Measurements from ENCODE around the gene BRD1.

Gene BRD1

DNA sequence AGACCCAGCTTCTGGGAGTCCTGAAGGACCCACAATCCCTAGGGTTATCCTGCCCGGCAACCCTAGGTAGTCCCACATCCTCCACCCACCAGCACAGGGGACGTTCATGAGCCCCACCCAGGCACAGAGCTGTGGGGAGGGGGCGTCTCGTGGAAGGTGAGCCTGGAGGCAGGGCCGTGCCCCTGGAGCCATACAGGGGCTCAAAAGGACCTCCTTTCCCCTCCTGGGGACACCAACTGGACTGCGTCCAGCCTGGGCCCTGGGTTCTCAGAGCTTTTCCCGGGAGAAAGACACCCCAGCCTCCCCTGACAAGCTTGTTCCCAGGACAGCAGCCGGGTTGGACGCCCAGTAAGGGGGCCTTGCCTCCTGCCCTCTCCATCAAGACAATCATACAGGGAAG lies 78.4 kb downstream of the BRD1 start:
- DNase-seq: no peak

DNA sequence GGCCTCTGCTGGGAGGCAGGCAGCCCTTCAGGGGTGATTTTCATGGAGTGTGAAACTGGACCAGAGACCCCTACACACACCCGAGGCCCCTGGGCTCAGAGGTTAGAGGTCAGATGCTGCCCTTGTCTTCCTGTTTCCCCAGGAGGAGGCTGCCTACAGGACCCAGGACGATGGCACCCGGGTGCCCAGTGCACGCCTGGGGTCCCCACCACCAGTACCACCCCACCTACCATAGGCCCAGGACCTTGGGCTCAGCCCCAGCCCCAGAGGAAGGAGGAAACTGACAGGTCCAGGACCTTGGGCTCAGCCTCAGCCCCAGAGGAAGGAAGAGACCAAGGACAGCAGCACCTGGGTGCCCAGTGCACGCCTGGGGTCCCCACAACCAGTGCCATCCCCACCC lies 79.2 kb downstream of the BRD1 start:
- no peak for DNase-seq

- DNase-seq: no peak
Observed at GRCh38 chr22:49747716-49748115, 80.0 kb downstream of the BRD1 start.

DNA sequence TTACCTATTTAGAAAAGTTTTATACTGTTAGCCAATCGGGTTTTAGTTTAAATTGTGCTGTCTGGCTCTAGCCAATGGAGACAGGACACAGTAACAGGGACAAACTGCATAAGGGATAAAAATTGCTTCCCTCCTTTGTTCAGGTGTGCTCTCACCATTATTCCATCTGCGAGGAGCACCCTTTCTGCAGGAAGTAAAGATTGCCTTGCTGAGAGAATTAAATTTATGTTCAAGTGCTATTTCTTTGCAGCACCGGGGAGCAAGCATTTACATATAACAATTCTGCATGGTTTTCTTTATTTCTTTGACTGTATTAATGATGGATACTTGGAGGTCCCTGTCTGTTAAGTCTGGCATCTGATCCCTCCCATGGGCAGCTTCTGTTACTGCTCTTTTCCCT lies 80.5 kb downstream of the BRD1 start:
- no peak for DNase-seq

- no peak for DNase-seq
Observed at GRCh38 chr22:49746065-49746464, 81.6 kb downstream of the BRD1 start.

DNA sequence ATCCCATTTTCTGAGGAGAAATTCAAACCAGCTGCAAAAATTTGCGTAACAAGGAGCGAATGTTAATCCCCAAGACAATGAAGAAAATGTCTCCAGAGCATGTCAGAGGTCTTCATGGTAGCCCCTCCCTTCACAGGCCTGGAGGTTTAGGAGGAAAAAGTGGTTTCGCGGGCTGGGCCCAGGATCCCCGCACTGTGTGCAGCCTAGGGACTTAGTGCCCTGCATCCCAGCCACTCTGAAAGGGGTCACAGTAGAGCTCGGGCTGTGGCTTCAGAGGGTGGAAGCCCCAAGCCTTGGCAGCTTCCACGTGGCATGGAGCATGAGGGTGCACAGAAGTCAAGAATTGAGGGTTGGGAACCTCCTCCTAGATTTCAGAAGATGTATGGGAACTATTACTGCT lies 87.4 kb downstream of the BRD1 start:
- no peak for DNase-seq

GRCh38 chr22:49739138-49739537 lies 88.5 kb downstream of the BRD1 start:
- no peak for DNase-seq

GRCh38 chr22:49738566-49738965 lies 89.1 kb downstream of the BRD1 start:
- no peak for DNase-seq

DNA sequence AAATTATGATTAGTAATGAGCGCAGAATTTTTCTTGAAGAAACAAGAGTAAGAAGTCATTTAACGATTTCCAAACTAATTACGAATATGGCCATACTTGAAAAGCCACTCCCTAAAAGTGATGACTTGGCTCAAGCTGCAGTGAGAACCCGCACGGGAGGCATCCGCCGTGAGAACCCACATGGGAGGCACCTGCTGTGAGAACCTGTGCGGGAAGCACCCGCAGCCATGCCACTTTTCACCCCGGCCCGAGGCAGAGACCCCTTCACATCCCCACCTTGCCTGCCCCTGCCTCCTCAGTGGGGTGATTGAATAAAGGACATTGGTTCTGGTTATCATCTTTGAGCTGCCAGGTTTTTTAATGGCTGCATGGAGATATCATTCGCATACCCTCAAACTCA lies 89.7 kb downstream of the BRD1 start:
- no peak for DNase-seq

DNA sequence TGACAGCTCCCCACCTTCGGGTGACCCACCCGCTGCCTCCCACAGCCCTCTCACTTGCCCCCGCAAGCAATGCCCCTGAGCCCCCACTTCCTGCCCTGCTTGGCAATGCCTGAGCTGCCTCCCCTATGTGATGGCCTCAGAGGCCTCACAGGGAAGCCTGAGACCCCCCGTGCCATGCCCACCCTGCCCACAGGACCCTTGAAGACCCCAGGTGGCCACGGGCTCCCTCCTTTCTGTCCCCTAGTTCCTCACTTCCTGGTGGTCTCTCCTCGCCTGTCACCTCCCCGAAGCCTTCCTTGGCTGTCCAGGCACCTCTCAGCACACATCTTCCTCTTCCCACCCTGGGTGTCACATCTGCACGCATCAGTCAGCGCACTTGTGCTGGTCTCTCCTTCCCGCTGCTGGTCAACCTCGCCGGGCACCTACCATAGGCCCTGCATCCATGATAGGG lies 90.5 kb downstream of the BRD1 start:
- no peak for DNase-seq

- no peak for DNase-seq
Observed at GRCh38 chr22:49736538-49736937, 91.1 kb downstream of the BRD1 start.

DNA sequence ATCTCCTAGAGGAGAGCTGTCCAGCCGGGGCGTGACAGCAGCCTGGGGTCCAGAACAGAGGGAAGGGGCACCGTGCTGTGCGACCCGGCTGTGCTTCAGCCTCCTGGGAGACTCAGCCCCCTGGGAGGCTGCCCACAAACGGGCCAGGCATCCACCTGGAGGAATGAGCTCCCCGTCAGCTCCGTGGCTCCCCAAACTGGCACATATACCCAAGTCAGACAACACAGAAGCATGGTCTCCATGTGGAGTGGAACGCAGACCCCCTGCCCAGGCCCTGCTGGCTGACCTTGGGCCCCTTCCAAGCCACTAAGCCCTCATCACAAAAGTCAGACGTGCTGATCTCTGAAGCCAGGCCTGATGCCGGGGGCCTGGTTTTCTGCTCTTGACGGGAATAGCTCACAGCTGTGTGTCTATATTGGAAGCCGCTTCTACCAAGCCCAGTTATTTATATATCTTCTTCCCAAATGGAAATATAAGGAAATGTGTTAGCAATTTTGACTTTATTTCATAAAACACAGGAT lies 91.7 kb downstream of the BRD1 start:
- no peak for DNase-seq

- no peak for DNase-seq
Observed at GRCh38 chr22:49735411-49735900, 92.2 kb downstream of the BRD1 start.

DNA sequence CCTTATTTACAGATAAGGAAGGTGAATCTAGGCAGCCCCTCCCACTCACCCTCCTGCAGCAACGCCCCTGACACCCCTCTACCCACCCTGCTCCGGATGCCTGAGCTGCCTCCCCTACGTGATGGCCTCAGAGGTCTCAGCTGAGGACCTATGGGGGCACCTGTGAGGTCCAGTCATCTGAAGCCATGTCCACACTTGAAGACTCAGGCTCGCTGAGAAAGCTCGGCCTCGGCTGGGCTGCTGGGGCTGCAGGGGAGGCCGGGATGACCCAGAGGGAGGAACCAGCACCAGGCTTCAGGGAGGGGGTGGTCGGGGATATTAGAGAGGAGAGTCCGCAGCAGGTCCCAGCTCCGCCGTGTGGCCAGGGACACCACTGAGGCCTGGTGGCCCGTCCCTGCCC lies 92.8 kb downstream of the BRD1 start:
- no peak for DNase-seq

- no peak for DNase-seq
Observed at GRCh38 chr22:49734390-49734789, 93.3 kb downstream of the BRD1 start.

- DNase-seq: no peak
Observed at GRCh38 chr22:49733631-49734030, 94.0 kb downstream of the BRD1 start.

DNA sequence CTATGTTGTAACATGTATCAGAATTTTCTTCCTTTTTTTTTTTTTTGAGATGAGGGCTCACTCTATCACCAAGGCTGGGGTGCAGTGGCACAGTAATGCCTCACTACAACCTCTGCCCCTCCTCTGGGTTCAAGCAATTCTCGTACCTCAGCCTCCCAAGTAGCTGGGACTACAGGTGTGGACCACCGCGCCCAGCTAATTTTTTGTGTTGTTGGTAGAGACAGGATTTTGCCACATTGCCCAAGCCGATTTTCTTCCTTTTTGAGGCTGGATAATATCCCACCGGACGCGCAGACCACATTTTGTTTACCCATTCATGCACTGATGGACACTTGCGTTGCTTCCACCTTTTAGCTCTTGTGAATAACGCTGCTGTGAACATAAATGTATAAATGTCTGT lies 97.0 kb downstream of the BRD1 start:
- no peak for DNase-seq

DNA sequence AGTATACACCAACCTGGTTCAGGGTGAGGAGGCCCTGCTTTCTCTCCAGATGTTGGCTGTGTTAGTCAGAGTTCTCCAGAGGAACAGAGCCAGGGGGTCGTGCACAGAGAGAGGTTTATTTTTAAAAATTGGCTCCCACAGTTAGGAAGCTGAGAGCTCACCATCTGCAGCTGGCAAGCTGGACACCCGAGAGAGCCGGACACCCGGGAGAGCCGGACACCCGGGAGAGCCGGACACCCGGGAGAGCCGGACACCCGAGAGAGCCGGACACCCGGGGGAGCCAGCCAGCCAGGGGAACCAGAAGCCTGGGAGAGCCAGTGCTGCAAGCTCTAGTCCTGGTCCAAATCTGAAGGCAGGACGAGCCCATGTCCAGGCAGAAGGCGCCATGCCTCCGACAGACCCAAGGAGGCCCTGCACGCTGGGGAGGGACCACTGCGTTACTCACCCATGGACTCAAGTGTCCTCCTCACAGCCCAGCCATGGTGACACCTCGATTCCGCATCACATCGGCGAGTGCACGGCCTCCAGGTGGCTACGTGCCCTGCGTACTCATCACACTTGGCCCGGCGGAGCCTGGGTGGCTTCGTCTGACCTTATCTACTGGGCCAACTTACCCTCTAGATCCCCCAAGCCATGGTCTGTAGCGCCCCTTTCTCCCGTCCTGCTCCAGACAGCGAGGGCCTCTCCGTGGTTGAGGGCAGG lies 99.0 kb downstream of the BRD1 start:
- DNase-seq: no peak

- DNase-seq: no peak
Observed at GRCh38 chr22:49727881-49728569, 99.6 kb downstream of the BRD1 start.

DNA sequence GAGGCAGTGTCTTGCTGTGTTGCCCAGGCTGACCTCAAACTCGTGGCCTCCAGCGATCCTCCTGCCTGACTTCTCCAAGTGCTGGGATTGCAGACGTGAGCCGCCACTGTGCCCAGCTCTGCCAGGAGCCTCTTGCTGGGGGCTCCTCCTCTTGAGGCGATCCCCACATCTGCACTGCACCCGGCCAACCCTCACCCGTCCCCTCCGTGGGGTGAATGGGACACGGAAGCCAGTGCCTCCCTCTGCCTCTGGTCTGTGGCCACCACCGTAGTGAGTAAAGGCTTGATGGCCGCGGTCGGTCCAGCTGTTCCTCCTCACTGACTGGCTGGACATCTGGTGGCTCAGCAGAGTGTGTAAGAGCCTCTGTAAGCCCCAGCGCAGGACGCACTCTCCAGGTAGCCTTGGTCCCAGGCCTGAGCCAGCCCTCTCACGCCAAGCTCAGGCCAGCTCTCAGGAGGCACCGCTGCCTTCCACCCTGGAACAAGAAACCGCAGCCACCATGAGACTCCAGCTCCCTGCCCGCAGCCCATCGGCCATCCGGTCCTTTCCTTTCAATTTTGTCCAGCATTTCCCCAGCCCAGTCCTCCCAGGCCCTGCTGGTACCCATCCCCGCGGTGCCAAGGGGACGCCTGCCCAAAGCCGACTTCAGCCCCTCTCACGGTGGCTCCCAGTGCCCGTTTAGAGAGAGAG lies 100.3 kb downstream of the BRD1 start:
- no peak for DNase-seq

DNA sequence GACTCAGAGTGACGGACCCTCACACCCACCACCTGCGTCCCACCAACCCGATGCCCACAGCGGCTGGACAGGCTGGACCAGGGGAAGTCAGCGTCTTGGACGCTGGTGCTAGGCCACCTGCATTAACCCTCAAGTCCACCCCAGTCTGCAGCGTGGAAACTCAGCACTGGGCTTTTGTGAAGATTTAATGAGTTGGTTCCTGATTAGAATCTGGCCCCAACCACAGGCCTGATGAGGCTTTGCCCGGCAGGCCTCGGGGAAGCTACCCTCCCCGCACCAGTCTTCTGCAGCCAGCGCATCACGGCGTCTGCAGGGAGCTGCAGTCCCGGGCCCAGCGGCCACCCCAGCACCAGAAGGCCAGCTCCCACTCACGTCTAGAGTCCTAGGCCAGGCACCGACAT lies 101.0 kb downstream of the BRD1 start:
- no peak for DNase-seq

- DNase-seq: no peak
Observed at GRCh38 chr22:49726022-49726681, 101.5 kb downstream of the BRD1 start.

- DNase-seq: no peak
Observed at GRCh38 chr22:49725516-49725915, 102.2 kb downstream of the BRD1 start.
